Right lung (tissue), 10 donors: ENCODE data around the gene GJD4. TPM values are rescaled to one million over a fixed set of nuclear protein-coding genes. Genes with fewer than 3 reads are reported as not detected.
A peak's percentile ranks its signal among the peaks of the same experiment; 100 is the strongest.

Experiments used
- DNase-seq, 2 donors: peaks; one replicate each; pipeline ENCODE4 v3.0.0-alpha.2; 2013
- long read RNA-seq, 8 donors: transcript quantifications; one replicate each; lab custom pipeline, GENCODE V29; 2026
- polyA plus RNA-seq, 5 donors: library from polyadenylated mRNA; unstranded; fragments of 120-200 nt; gene quantifications; one replicate each; pipeline versions ENCODE4 v1.2.1 to v1.2.3, GENCODE V29; 2013; ENCODE audit warnings: inconsistent platforms in 1 of 5, low replicate concordance in 1 of 5; ENCODE audit not compliant: insufficient read length in 5 of 5, insufficient read depth in 1 of 5

Gene GJD4, protein sequence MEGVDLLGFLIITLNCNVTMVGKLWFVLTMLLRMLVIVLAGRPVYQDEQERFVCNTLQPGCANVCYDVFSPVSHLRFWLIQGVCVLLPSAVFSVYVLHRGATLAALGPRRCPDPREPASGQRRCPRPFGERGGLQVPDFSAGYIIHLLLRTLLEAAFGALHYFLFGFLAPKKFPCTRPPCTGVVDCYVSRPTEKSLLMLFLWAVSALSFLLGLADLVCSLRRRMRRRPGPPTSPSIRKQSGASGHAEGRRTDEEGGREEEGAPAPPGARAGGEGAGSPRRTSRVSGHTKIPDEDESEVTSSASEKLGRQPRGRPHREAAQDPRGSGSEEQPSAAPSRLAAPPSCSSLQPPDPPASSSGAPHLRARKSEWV
- under 1 TPM in 2 of 5 donors, not detected in 3; 0.16 to 0.40 TPM for polyA plus RNA-seq
- long read RNA-seq, donor 1, result 0 reads
- long read RNA-seq, donor 2, result 0 reads
- long read RNA-seq, donor 3, result 0 reads
- long read RNA-seq, donor 4, result 0 reads
- long read RNA-seq, donor 5, result 0 reads
- long read RNA-seq, donor 6, result 0 reads
- long read RNA-seq, donor 7, result 0 reads
- long read RNA-seq, donor 8, result 0 reads

DNA sequence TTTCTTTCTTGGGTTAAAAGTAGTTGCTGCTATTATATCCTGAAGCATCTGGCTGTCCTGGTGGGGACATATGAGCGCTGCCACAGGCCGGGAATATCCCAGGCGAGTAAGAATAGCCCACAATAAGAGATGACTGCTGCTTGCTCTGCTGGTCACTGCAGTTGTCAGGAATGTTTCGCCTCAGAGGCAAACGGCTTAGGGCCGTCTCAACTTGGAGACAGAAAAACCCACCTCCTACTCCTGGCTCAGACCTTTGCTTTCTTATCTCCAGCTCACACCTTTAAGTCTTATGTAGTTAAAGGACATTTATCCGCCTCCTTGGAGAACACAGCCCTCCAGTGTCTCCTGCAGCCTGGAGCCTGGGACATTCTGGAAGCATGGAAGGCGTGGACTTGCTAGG is at the start of gene GJD4:
TSS of gene GJD4 (plus strand) at position 151 of the 400 bp plus-strand sequence. CDS start at position 378, 227 bp downstream.
- no peak for DNase-seq

DNA sequence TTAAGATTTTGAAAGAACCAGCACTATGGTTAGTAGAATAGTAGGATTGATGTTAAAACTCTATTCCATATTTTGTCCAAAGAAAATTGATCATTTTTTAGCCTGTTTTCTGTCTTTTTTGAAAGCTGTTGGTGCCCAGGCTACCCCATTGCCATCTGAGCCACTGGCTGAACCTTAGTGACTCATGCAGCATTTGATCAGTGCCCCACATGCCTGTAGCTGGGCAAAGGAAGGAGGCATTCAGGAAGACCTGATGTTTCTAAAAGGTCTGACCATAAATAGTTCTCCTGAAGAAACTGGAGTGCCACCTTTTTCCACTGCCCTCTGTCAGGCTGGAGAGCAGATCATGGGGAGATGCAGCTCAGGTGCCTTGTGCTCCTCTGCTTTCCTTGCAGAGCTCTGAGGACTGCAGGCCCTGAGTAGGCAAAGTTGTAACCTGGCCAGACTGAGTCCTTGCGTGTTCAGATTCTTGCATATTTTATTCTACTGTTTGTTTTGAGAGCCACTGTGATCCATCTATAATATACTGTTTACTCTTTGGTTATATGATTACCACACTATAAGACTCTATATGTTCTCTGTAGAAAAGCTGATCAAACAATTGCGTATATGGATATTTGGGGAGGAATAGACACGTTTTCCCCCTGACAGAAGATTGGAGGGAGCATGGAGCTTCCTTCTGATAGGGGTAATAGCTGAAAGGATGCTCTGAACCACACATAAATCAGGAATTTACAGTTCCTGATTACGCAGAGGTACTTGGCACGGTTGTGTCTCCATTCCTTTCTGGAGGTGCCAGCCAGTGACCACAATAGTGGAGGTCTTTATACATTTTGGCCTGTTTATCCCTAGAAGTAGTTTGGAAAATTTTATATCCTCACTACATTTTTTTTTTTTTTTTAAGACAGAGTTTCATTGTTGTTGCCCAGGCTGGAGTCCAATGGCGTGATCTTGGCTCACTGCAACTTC is 48.9 kb upstream of the GJD4 start:
- no peak for DNase-seq

DNA sequence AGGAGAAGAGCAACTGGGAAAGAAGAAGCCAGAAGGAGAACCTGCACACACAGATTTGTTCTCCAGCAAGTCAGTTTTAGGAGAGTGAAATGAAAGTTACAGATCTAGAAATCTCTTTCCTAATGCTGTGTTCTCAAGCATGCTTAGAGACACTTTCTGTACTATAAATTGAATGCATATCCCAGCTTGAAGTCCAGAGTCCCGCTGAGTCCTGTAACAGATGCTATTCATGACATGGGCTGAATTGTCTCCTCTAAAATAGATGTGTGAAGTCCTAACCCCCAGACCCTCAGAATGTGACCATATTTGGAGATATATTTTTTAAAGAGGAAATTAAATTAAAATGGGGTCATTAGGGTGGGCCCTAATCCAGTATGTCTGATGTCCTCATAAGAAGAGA is 46.9 kb upstream of the GJD4 start:
- DNase-seq, result no peak

- DNase-seq, result no peak
These were observed 45.7 kb upstream of the GJD4 start for GRCh38 chr10:35559416-35559815.

- DNase-seq, result no peak
These were observed 43.4 kb upstream of the GJD4 start for GRCh38 chr10:35561715-35562114.

DNA sequence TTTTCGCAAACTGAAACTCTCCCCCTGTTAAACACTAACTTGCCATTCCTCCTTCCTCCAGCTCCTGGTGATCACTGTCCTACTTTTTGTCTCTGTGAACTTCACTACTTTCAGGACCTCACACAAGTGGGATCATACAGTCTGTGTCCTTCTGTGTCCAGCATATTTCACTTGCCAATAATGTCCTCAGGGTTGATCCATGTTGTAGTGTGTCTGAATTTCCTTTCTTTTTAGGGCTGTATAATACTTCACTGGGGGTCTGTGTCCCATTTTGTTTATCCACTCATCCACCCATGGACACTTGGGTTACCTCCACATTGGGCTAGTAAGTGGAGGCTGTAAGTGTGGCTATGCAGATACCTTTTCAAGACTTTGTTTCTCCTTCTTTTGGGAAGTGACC is 42.7 kb upstream of the GJD4 start:
- no peak for DNase-seq

DNA sequence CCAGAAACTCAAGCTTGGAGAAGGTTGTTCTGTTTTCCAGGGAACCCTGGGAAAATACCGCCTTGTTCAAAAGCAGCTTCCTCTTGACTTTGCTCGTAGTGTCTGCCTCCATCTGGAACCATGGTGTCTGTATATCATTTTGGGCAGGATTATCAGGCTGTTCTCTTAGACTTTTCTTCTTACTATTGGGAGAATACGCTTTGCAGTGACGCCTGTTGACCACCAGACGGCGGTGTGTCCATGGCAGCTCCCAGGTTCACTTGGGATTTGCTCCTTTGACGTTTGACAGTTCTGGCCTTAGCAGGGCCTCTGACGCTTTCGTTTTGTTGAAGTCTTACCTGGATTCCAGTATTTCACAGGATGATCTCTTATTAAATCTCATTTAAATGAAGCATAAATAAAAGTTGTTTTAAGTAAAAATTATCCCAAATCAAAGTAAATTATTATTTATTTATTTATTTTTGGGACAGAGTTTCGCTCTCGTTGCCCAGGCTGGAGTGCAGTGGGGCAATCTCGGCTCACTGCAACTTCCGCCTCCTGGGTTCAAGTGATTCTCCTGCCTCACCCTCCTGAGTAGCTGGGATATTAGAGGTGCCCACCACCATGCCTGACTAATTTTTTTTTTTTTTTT is 41.8 kb upstream of the GJD4 start:
- DNase-seq, result peak; percentile 32 to 36

DNA sequence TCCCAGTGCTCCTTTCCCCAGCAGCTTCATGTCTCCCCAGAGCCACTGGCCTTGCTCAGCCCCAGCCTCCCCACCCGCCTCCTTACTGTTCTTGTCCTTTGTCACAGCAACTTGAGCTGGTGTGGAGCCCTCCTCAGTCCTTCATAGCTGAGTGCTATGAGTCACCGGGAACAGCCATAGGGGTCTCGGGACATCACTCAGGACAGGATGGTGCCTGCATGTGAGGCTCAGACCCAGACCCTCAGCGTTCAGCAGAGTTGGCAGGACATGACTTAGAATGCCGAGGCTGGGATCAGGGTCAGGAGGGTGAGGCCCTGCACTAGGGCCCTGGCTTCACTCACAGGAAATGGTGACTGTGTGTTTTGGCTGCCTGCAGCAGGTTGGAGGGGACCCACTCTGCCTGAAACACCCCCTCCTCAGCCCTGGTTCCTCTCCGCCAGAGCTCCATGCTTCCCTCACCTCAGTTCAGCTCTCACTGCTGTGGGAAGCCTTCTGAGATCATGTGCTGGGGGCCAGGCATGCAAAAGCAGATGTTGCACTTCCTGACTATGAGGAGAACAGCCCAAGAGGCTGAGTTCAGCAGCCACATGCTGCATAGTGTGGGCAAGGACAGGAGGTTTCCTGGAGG is 40.7 kb upstream of the GJD4 start:
- DNase-seq, result no peak

DNA sequence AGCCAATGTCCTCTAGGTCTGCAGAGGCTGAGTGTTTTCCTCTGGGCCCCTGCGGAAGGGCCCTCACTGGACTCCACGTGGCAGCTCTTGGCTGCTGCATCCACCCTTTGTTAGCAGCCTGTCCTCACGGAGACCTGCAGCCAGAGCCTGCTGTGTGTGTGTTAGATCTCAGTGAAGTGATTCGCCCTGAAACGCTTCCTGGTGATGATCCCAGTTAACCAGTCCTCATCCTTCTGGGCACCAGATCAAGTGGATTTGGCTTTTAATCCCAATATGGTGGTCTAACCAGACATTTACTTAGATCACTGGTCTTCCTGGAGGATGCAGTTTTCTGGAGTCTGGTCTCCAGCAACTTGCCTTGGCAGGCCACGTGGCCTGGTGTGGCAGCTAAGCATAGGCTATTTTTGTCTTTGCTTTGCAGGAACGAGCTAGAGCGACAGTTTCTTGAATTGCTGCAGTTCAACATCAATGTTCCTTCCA is 39.5 kb upstream of the GJD4 start:
- no peak for DNase-seq

DNA sequence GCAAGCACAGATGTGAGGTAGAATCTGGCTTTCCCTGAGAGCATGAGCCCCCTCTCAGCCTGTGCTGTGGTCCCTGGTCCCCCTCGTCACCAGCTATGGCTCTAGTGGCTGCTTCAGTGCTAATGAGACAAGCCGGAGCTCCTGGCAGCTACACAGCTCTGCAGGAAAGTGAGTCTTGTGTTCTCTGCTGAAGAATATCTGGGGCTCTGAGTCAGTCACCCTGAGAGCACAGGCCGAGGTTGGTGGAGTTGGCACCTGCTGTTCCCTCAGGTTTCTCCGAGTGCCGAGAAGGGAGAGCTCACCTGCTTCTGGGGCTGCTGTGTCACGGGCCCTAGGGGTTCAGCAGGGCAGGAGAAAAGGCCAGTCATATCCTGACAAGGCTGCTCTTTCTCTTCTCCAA is 37.2 kb upstream of the GJD4 start:
- no peak for DNase-seq

- no peak for DNase-seq
These were observed 36.6 kb upstream of the GJD4 start for GRCh38 chr10:35568483-35569015.

DNA sequence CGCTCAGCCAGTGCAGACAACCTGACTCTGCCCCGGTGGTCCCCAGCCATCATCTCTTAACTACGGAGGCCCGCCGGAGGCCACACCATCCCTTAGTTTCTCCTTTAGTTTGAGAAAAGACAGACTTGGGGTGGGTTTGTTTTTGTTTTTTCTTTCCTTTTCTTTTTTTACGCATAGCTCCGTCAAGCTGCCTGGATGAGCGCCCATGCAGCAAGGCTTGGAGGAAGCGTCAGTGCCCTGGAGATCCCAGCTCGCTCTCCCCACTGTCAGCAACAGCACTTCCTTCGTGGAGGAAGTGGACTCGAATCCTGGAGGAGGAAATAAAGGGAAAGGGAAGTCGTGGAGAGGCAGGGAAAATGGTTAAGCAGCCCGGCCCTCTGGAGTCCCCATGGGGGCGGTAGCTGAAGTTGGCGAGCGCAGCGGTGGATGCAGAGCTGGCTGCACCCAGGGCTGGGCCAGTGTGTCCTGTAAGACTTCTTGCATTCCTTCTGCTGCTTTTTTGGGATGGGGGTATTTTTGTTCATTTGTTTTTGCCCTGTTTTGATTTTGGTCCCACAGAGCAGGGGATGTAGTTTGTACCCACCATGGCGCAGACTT is 35.9 kb upstream of the GJD4 start:
- DNase-seq, result no peak

GRCh38 chr10:35569836-35570235 is 35.3 kb upstream of the GJD4 start:
- no peak for DNase-seq

DNA sequence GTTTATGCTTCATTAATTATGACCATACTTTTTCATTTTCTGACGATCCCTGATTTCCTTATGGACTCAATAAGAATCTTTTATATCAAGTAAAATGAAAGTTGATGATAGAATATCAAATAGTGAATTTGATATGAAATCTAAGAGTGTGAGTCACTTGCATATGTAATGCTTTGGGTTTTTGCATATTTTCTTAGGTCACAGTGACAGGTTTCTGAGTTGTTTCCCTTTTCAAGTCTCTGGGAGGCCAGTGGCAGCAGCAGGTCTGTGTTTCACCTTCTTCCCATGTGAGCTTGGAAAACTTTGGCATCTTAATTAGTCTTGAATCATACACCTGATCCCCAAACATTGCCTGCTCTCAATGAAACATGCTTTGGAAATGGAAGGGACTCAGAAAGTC is 34.7 kb upstream of the GJD4 start:
- DNase-seq, result no peak

- no peak for DNase-seq
These were observed 32.6 kb upstream of the GJD4 start for GRCh38 chr10:35572583-35572982.

GRCh38 chr10:35573796-35574195 is 31.3 kb upstream of the GJD4 start:
- DNase-seq, result no peak

- no peak for DNase-seq
These were observed 30.2 kb upstream of the GJD4 start for GRCh38 chr10:35574924-35575352.

- no peak for DNase-seq
These were observed 29.5 kb upstream of the GJD4 start for GRCh38 chr10:35575640-35576039.

DNA sequence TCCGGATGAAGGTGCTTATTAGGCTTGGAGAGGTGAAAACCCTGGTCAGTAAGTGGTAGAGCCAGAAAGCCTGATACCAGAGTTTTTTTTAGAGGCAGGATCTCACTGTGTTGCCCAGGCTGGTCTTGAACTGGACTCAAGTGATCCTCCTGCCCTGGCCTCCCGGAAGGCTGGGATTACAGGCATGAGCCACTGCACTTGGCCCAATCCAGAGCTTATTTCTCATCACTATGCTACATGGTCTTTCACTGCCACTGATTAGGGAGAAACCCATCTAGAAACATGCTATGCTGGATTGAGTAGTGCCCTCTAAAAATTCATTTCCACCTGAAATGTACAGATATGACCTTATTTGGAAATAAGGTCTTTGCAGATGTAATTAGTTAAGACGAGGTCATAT is 28.4 kb upstream of the GJD4 start:
- no peak for DNase-seq

- no peak for DNase-seq
These were observed 27.1 kb upstream of the GJD4 start for GRCh38 chr10:35577926-35578617.
